ENCODE data around the gene KCNJ4.
"Not testable (repeated sequence)": the region's sequence is repeated elsewhere in the genome, so short reads cannot be mapped to it uniquely, and the experiment has no call there.

Gene KCNJ4

DNA sequence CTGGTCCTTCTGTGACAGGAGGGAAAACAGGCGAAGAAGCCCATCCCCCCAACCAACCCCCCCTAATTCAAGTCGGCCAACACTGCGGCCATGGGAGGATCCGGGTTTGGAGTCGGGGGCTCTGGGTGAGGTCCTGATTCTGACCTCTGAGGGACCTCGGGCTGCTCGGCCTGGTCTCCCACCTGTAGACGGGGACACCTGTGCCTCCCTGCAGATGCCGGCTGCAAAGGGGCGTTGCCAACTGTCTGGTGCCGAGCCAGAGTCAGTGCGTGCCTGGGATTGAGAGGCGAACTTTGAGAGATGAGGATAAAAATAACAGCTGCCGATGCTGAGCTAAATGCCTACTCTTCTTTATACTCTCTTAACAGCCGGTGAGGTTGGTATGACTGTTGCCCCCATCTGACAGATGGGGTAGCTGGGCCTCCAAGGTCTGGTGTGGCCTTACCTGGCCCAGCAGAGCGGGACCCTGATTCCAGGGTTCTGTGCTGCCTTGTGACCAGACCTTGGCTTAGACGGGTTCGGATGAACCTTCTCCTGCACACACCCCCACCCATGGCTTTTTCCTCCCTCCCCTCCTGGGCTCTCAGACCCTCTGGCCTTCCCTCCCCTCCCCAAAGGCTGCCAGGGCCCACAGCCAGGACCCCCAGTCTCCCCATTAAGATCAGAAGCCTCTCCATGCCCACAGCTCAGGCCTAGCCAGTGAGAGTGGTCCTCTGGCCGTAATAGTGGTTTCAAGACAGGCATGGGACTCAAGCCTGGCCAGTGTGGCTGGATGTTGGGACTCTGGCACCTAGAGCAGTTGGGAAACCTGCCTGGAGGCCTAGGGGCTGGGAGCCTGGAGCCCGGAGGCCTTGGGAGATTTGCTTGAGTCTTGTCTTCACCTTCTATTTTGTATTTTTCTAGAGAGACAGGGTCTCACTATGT is 41.7 kb downstream of the KCNJ4 start:
- no peak for DNase-seq (ENCODE audit: low read depth, low spot score)

DNA sequence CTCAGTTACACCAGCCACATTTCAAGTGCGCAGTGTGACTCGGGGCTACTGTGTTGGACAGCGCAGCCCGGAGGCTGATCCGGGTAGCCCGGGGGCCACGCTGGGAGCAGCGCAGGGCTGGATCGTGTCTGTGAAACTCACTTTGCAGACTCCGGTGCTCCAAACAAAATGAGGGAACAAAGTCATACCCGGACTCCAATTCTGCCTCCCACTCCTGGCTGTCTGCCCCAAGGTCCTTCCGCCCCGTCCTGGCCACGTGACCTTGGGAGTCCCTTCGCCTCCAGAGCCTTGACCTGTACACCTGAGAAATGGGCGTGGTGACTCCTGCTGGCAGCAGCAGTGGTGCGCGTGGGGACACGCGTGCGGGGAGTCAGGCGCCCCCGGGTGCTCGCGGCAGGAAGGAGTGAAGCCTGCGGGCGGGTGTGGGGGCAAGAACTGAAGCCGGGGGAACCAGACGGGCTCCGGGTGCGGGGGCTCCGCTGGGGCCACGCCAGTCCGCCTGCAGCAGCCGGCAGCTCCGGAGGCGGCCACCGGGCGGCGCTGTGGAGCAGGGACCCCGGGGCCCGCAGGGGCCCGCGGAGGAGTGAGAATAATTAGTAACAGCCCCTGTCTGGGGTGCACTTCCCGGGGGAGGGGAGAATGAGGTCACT is 42.4 kb downstream of the KCNJ4 start:
- no peak for DNase-seq (ENCODE audit: low read depth, low spot score)

DNA sequence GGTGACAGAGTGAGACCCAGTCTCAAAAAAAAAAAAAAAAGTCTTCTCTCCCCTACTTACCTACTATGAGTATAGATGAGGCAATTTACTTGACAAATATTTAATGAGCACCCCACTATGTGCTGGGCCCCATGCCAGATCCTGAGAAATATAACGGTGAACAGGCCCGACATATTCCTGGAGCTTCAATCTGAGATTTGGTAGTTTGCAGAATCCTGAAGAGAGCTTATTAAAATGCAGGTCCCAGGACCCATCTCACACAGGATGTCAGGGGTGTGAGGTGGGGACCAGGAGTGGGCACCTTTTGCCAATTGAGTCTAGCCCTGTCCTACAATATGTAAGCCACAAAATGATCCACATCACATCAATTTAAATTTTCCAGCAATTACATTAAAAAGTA is 44.0 kb downstream of the KCNJ4 start:
- DNase-seq (ENCODE audit: low read depth, low spot score) = no peak

DNA sequence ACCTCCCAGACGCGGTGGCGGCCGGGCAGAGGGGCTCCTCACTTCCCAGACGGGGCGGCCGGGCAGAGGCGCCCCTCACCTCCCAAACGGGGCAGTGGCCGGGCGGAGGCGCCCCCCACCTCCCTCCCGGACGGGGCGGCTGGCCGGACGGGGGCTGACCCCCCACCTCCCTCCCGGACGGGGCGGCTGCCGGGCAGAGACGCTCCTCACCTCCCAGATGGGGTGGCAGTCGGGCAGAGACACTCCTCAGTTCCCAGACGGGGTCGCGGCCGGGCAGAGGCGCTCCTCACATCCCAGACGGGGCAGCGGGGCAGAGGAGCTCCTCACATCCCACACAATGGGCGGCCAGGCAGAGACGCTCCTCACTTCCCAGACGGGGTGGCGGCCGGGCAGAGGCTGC is 45.1 kb downstream of the KCNJ4 start:
- DNase-seq (ENCODE audit: low read depth, low spot score) = not testable (repeated sequence)

DNA sequence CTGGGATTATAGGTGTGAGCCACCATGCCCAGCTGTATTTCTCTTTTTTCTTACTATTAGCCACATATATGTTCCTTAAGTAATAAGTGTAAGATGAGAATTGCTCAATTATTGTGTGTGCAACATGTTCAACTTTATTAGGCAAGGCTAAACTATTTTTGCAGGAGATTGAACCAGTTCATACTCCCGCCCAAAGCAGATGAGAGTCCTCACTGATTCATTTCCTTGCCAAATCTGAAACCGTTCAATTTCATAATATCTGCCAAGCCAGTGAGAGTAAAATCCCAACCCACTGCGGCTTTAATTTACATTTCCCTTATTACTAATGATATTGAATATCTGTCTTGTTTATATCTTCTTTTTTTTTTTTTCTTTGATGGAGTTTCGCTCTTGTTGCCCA is 48.4 kb downstream of the KCNJ4 start:
- no peak for DNase-seq (ENCODE audit: low read depth, low spot score)

DNA sequence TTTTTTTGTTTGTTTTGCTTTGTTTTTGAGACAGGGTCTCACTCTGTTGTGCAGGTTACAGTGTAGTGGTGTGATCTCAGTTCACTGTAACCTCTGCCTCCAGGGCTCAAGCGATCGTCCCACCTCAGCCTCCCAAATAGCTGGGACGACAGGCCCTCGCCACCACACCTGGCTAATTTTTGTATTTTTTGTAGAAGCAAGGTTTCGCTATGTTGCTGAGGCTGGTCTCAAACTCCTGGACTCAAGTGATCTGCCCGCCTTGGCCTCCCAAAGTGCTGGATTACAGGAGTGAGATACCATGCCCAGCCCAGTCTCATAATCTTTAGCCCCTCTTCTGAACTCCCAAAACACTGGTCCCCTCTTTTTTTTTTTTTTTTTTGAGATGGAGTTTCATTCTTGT is 50.6 kb downstream of the KCNJ4 start:
- DNase-seq (ENCODE audit: low read depth, low spot score) = no peak

DNA sequence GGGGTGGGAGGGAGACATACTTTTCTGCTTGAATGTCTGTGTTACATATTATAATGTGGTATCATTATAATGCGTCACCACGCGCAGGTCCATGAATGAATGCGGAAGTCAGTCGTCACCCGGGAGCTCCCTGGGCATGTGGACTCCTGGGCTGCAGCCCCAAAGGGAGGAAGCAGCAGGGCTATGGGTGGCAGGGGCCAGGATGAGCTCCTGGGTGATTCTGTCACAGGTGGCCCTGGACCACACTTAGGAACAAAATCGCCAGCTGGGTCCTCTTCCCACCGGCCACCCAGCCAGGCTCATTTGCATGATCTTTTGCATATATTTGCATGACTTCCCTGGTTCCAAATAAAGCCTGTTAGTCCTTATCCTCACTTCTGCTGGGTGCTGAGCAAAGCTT is 51.2 kb downstream of the KCNJ4 start:
- no peak for DNase-seq (ENCODE audit: low read depth, low spot score)

DNA sequence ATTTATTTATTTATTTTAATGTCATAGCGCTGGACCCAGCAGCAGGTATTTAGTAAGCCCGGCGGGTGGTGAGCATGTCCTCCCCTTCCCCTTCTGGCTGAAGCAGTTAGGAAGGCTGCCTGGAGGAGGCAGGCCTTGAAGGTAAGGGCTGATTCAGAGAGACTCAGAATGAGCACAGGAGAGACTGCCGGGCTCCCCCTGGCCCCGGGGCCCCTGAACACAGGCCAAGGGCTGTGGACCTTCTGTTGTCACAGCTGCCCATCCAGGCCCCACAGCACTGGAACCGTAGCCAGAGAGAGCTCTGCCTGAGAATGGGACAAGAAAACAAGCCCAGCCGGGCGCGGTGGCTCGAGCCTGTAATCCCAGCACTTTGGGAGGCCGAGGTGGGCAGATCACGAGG is 52.8 kb downstream of the KCNJ4 start:
- no peak for DNase-seq (ENCODE audit: low read depth, low spot score)

DNA sequence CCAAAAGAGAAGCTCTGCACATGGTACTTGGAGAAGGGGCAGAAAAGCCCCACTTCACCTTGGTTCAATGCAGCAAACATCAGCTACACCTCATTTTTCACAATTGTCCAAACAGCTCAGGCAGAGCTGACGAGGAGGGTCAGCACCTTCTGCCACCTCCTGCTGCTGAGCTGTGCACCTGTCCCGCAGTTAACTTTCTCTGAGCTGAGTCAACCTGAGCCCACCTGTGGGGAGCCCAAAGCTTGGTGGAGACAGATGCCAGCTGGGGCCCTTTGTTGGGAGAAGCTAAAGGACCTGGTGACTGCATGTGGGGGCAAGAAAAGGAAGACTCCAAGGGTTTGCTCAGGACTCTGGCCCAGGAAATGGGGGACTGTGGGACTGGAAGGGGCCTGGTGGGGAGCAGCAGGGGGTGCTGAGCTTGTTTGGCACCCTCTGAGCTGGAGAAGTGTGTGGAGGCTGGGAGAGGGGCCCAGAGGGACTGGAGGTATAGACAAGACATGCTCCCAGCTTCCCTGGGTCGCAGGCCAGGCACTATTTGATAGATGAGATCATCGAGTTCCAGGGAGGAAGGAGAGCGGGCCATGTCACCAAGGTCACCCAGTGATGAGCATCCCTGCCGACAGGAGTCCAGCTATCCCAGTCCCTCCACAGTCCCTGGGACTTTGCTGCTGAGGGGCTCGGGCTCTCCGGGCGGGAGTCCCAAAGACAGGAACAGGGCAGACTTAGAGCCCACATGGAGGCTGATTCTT is 53.5 kb downstream of the KCNJ4 start:
- DNase-seq (ENCODE audit: low read depth, low spot score) = no peak

DNA sequence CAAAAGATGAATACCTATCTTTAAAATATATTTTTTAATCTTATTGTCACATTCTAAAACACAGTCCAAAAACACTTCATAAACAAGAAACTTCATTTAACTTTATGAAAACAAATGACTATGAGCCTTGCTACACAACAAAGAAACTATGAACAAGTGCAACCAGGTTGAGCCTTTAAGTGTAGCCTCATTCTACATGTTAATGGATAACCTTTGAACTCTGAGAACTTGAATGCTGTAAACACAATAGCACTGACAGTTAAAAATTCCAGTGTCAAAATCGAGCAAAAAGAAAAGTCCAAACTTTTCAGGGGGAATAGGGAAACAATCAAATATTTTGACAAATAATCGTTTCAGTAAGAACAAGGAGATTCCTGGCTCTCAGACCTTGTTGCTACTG is 54.7 kb downstream of the KCNJ4 start:
- not testable (repeated sequence) for DNase-seq (ENCODE audit: low read depth, low spot score)

DNA sequence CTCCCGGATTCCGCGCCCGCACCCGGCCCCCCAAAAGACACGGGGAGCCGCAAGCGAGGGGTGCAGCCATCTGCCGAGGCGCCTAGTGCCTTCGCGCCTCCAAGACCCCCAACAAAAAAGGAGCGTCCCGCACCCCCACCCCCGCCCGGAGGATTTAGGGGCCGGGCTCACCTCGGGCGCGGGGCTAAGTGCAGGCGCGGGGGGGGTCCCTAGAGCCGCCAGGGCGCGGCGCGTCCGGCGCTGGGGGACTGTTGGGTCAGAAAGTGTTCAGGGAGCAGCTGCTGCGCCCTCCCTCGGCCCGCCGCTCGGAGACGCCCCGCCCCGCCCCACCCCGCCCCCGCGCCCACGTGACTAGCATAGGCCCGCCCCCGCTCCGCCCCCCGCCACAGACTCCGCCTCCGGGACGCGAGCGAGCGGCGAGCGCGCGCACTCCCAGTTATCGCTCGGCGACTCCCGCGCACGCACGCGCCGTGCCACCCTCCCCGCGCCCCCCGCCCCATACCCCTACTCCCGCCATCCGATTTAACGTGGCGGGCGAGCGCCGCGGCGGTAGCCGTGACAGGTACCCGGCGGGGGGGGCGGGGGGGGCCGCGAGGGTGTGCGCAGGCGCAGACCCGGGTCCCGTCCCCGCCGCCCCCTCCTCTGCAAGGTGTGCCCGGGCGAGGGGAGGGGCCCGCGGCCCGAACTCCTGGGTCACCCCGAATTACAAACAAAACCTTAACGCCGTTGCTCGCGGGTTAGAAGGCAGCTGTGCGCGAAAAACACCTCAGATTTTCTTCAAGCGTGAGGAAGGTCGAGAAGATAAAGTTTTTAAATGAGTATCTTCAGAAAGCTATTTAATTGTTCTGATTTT is 56.2 kb downstream of the KCNJ4 start:
- no peak for DNase-seq (ENCODE audit: low read depth, low spot score)

DNA sequence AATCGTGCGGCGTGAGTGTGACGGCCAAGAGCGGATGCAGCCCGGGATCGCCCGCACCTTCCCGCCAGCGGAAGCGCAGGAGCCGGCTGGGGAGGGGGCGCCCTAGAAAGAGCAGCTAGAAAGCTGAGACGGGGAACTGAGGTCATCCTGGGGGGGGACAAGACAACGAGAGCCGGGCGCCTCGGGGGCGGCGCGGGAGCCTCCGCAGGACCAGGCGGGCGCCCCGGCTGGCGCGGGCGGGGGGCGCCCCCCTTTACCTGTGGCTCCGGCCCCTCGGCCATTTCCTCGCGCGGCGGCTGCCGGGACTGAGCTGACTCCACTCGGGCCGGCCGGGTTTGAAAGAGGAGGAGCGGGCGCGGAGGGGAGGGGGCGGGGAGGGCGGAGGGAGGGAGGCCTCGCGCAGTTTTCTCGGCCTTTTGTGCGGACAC is 56.8 kb downstream of the KCNJ4 start:
- DNase-seq (ENCODE audit: low read depth, low spot score) = not testable (repeated sequence)

DNA sequence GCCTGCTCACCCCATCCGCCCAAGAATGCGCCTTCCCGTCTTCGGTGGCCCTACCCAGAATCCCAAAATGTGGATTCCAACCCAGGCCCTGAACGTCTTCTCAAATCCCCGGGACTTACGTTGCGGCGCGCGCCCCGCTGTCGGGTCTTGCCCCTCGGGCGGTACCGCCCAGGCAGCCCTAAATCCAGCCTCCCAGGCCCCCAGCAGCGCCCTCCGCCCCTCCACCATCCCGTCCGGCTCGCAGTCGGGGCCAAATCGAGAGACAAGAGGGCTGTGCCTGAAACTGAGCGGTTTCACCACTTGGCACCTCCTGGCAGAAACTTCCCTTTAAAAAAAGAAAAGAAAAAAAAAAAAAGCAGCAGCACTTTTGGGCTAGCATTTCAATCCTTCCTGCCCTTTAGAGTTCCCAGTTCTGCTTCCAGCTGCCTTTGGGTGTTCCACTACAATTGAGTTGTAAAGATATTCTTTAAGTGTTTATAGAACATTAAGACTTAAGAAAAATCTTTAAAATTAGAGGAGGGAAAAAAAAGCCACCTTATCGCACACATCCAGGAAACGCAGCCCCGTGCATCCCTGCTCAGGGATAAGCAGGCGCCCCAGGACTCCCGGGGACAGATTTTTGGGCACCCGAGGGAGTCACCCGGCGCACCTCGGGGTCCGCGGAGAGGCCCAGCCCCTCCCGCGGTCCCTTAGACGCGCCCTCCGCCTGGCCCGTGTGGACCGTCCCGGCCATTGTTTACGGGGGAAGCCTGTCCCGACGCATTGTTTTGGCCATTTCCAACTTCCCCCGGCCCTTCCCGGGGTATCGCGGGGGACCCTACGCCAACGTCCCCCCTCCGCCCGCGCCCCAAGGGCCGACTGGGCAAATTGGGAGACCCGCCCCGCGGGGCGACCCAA is 57.6 kb downstream of the KCNJ4 start:
- DNase-seq (ENCODE audit: low read depth, low spot score) = no peak

DNA sequence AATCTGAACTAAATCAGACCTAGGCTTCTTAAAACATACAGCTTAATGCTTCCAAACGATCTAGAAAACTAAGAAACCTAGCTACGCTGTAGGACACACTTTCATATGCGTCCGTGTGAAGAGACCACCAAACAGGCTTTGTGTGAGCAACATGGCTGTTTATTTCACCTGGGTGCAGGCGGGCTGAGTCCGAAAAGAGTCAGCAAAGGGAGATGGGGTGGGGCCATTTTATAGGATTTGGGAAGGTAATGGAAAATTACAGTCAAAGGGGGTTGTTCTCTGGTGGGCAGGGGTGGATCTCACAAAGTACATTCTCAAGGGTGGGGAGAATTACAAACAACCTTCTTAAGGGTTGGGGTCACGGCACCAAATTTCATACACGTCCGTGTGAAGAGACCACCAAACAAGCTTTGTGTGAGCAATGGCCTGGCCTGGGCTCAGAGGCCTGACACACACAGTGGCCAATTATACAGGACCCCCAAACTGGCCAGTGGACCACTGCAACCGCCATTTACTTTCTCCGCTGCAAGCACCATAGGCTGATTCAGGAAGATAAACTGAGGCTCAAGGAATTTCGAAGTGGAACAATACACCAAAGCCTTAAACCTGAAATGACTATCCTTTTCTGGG is 58.4 kb downstream of the KCNJ4 start:
- not testable (repeated sequence) for DNase-seq (ENCODE audit: low read depth, low spot score)

DNA sequence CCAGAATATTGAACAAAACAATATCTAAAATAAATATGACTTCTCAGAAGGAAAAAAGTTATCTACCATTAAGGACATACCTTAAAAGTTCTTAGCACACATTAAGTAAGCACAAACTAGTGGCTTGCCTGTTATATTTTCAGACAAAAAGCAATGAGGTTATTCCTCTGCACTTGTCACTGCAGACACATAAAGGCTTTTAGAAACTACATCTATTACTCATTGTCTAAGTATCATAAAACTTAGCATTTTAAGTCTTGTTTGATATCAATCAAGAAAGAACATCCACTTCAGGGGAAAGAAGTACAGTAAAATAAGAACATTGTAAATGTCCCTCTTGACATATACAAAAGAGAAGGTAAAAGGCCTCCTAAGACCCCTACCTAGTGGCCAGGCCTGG is 59.1 kb downstream of the KCNJ4 start:
- DNase-seq (ENCODE audit: low read depth, low spot score) = not testable (repeated sequence)

DNA sequence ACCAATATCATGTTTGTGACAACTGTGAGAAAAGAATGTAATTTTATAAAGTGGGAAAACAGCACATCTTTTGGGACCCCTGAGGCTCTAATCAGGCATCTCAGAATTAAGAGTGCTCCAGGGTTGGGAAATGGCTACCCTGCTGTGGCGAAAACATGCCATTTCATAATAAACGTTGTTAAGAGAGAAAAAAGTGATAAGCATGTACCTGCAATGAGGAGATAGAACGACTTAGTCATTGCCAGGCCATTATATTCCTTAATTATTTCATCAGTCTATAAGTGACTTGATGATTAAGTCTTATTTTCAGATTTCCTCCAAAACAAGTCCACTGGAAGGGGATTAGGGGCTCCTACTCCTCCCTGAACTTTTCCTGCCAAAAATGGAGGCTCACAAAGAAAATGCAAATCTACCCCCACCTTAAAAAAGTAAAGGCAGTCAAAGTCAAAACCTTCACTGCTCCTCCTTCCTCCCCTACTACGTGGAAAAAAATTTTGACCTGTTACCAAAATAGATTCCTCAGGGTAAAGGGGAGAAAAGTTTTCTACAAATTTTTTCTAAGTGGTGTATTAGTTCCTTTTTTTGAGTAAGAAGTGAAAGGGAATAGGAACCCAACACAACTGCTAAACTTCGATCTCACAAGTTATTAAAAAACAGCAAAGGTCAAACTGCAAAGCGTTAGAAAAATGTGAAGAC is 59.9 kb downstream of the KCNJ4 start:
- DNase-seq (ENCODE audit: low read depth, low spot score) = not testable (repeated sequence)

DNA sequence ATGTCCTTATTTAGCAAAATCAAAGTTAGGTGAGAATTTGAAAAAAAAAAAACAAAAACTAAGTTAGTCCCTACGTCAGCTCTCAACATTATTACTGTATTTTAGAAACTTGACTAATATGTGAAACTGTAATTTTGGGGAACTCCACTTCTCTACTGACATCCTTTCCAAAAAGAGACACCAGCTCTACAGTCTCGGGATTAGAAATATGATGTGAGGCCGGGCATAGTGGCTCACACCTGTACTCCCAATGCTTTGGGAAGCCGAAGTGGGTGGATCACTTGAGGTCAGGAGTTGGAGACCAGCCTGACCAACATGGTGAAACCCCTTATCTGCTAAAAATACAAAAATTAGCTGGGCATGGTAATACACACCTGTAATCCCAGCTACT is 65.6 kb downstream of the KCNJ4 start:
- not testable (repeated sequence) for DNase-seq (ENCODE audit: low read depth, low spot score)

DNA sequence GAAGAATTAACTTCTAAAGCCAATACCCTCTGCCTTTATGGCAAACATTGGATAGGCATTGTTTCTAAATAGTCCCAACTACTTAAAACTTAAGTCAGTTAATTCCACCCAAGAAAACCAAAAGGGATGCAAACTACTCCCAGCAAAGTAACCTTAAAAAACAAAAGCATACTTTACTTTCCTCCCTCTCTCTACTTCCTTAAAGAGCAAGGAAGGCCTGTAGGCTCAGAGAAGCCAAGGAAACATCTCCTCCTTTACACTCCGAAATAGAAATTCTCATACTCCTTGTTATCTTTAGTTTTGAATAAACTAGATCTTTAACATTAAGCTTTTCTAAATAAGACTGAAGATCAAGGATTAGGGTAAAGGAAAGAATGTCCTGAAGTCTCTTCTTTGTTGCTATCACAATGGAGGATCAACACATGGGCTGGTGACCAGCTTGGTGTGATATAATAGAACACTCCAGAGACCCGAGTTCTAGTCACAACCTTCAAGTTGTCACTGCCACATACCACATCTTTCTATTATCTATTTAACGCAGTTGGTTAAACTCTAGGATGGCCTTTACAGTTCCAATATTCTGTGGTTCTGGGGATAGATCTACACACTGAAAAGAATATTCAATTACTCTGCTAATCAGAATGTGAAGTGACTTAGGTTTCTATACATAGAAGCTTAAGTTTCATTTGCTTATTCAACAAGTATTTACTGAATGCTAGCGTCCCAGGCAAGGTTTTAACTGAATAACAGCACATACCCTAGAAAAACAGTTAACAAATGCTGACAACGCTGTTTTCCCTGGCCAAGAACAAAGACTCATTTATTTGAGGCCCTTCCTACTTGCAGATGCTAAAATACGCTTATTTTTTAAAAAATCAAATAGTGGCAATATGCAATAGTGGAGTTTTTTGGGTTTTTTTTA is 66.2 kb downstream of the KCNJ4 start:
- not testable (repeated sequence) for DNase-seq (ENCODE audit: low read depth, low spot score)
